ENCODE data around the gene CTXND1.

CTXND1 gene

GRCh38 chr15:80152896-80153876 lies 98.8 kb downstream of the CTXND1 start, which contains the start of gene FAH:
FAH (plus strand) TSS chr15:80152999; CDS start chr15:80153055, 56 bp downstream.
- no peak for TF ChIP-seq ARNTL (CRISPR knock-in tag; IDR thresholded peaks at IDR 0.05; ENCODE audit: borderline replicate concordance, low read depth)
- ATAC-seq, result peak; percentile 91

GRCh38 chr15:80152180-80152895 lies 99.7 kb downstream of the CTXND1 start:
- ATAC-seq, result peak; percentile 82
- TF ChIP-seq ZNF8 (CRISPR knock-in tag; IDR thresholded peaks at IDR 0.05), result no peak

- ATAC-seq, result no peak
- no peak for TF ChIP-seq POU6F1 (CRISPR knock-in tag; IDR thresholded peaks at IDR 0.05; ENCODE audit: borderline replicate concordance, low read depth)
- TF ChIP-seq RARB (CRISPR knock-in tag; IDR thresholded peaks at IDR 0.05), result no peak
- no peak for TF ChIP-seq CSDC2 (CRISPR knock-in tag; IDR thresholded peaks at IDR 0.05)
- TF ChIP-seq BACH2 (CRISPR knock-in tag; IDR thresholded peaks at IDR 0.05; ENCODE audit: borderline replicate concordance), result no peak
- TF ChIP-seq CSRNP3 (CRISPR knock-in tag; IDR thresholded peaks at IDR 0.05), result no peak
- TF ChIP-seq ISL1 (CRISPR knock-in tag; IDR thresholded peaks at IDR 0.05), result no peak
- no peak for TF ChIP-seq ZC3H10 (CRISPR knock-in tag; IDR thresholded peaks at IDR 0.05)
- TF ChIP-seq ZNF565 (CRISPR knock-in tag; conservative IDR thresholded peaks at IDR 0.05; ENCODE audit: low read depth), result no peak
- TF ChIP-seq CREB5 (CRISPR knock-in tag; IDR thresholded peaks at IDR 0.05; ENCODE audit: low read depth), result no peak
- no peak for TF ChIP-seq TSHZ2 (CRISPR knock-in tag; IDR thresholded peaks at IDR 0.05)
- TF ChIP-seq SNAI2 (CRISPR knock-in tag; IDR thresholded peaks at IDR 0.05), result no peak
- no peak for TF ChIP-seq TOX (CRISPR knock-in tag; IDR thresholded peaks at IDR 0.05; ENCODE audit: borderline replicate concordance)
- no peak for TF ChIP-seq ZFP30 (CRISPR knock-in tag; IDR thresholded peaks at IDR 0.05)
- no peak for TF ChIP-seq PPARA (CRISPR knock-in tag; IDR thresholded peaks at IDR 0.05; ENCODE audit: borderline replicate concordance)
- TF ChIP-seq OSR1 (CRISPR knock-in tag; IDR thresholded peaks at IDR 0.05), result no peak
- no peak for TF ChIP-seq ESRRG (CRISPR knock-in tag; IDR thresholded peaks at IDR 0.05)
- no peak for TF ChIP-seq PATZ1 (CRISPR knock-in tag; IDR thresholded peaks at IDR 0.05; ENCODE audit: borderline replicate concordance)
Observed at GRCh38 chr15:80151576-80151975, 100.4 kb downstream of the CTXND1 start.

Measured in SK-N-SH treated with all-trans-retinoic acid at 6 μM for 48 hours (cell line).